Vagina (tissue), 2 donors: ENCODE results near the gene THSD7B. TPM values are rescaled to one million over a fixed set of nuclear protein-coding genes. Genes with fewer than 3 reads are reported as not detected.

Experiments
- DNase-seq, 2 donors: peaks; one replicate each; pipeline ENCODE4 v3.0.0-alpha.2; 2017; ENCODE audit errors: extremely low spot score in 2 of 2
- H3K27ac ChIP-seq: fragments of 200-600 bp; sonication (generic); one replicate; pipeline ENCODE4 v1.5.1; 2019
- H3K27me3 ChIP-seq: fragments of 200-600 bp; sonication (generic); one replicate; pipeline ENCODE4 v1.5.1; 2019
- H3K36me3 ChIP-seq, 2 donors: fragments of 200-600 bp; sonication (generic); one replicate each; pipeline ENCODE4 v1.5.1; 2017 to 2019
- H3K4me1 ChIP-seq: fragments of 200-600 bp; sonication (generic); one replicate; pipeline ENCODE4 v1.5.1; 2019
- H3K4me3 ChIP-seq, 2 donors: fragments of 200-600 bp; sonication (generic); 1 replicate in 1 of 2; 2 replicates in 1 of 2; pipeline ENCODE4 v1.5.1; 2016 to 2019
- H3K9me3 ChIP-seq: fragments of 200-600 bp; sonication (generic); one replicate; pipeline ENCODE4 v1.5.1; 2019
- CTCF ChIP-seq, 3 experiments: fragments of 450-650 bp in 2 of 3; fragments of 200-600 bp in 1 of 3; sonication (generic) in 1 of 3; IDR thresholded peaks; one replicate each; pipeline ENCODE4 v1.5.1; 2017 to 2019; ENCODE audit warnings: antibody characterized with exemption in 3 of 3, mild to moderate bottlenecking in 2 of 3, moderate library complexity in 2 of 3
- POLR2A ChIP-seq, 2 donors: fragments of 450-650 bp; IDR thresholded peaks; one replicate each; pipeline ENCODE4 v1.6.1; 2017; ENCODE audit warnings: antibody characterized with exemption in 2 of 2, mild to moderate bottlenecking in 2 of 2, moderate library complexity in 2 of 2
- POLR2AphosphoS5 ChIP-seq, 2 donors: sonication (generic); formaldehyde crosslinking; IDR thresholded peaks; one replicate each; pipeline ENCODE4 v1.9.0; 2017; ENCODE audit warnings: antibody characterized with exemption in 2 of 2, mild to moderate bottlenecking in 2 of 2, low read depth in 1 of 2; ENCODE audit not compliant: insufficient read depth in 1 of 2
- intact Hi-C: fragments of 100-400 bp; cut with DNase I; formaldehyde crosslinking; loops from one replicate; pipeline ENCODE4 v1.15.1; 2023
- total RNA-seq: library from RNA; depleted of rRNA; stranded (reverse); fragments of >200 nt; gene quantifications from one replicate; pipeline ENCODE4 v1.2.3, GENCODE V29; 2016

THSD7B gene
- total RNA-seq, 1 donor from 2014 or later = 0.49 TPM

GRCh38 chr2:137291836-137292570, 526.7 kb downstream of the THSD7B start:
- H3K36me3 ChIP-seq = no peaks in the 10 kb centered on the region
- TF ChIP-seq CTCF (IDR thresholded peaks at IDR 0.05) = no peak
- TF ChIP-seq POLR2AphosphoS5 (IDR thresholded peaks at IDR 0.05; ENCODE audit: insufficient read depth in 1 of 2, low read depth in 1 of 2) = no peak
- no peak for TF ChIP-seq POLR2A (IDR thresholded peaks at IDR 0.05)
- H3K27ac ChIP-seq = no peak overlapping the region
- no peak for DNase-seq
- no peak overlapping the region for H3K4me3 ChIP-seq
- no peaks in the 10 kb centered on the region for H3K4me1 ChIP-seq
- intact Hi-C loops = no loop called here
- H3K27me3 ChIP-seq = no peaks in the 10 kb centered on the region
- H3K9me3 ChIP-seq = no peaks in the 10 kb centered on the region

- no peaks in the 10 kb centered on the region for H3K36me3 ChIP-seq
- TF ChIP-seq POLR2AphosphoS5 (IDR thresholded peaks at IDR 0.05; ENCODE audit: insufficient read depth in 1 of 2, low read depth in 1 of 2) (no peak), CTCF (IDR thresholded peaks at IDR 0.05) (no peak), POLR2A (IDR thresholded peaks at IDR 0.05) (no peak)
- no peak for DNase-seq
- H3K9me3 ChIP-seq = no peaks in the 10 kb centered on the region
- no peak overlapping the region for H3K4me3 ChIP-seq
- no peaks in the 10 kb centered on the region for H3K4me1 ChIP-seq
- intact Hi-C loops = no loop called here
- H3K27me3 ChIP-seq = no peaks in the 10 kb centered on the region
- no peak overlapping the region for H3K27ac ChIP-seq
Observed at GRCh38 chr2:137298377-137298776, 533.0 kb downstream of the THSD7B start.

- Histone ChIP-seq H3K9me3 (no peaks in the 10 kb centered on the region), H3K4me1 (no peaks in the 10 kb centered on the region), H3K4me3 (no peak overlapping the region), H3K27me3 (no peaks in the 10 kb centered on the region), H3K27ac (no peak overlapping the region), H3K36me3 (no peaks in the 10 kb centered on the region)
- DNase-seq = no peak
- intact Hi-C loops = no loop called here
- TF ChIP-seq POLR2A (IDR thresholded peaks at IDR 0.05) (no peak), POLR2AphosphoS5 (IDR thresholded peaks at IDR 0.05; ENCODE audit: insufficient read depth in 1 of 2, low read depth in 1 of 2) (no peak), CTCF (IDR thresholded peaks at IDR 0.05) (no peak)
Observed at GRCh38 chr2:137300987-137301386, 535.6 kb downstream of the THSD7B start.

- no peak for DNase-seq
- Histone ChIP-seq H3K4me1 (no peaks in the 10 kb centered on the region), H3K36me3 (no peaks in the 10 kb centered on the region), H3K9me3 (no peaks in the 10 kb centered on the region), H3K4me3 (no peak overlapping the region), H3K27ac (no peak overlapping the region), H3K27me3 (no peaks in the 10 kb centered on the region)
- intact Hi-C loops = no loop called here
- TF ChIP-seq POLR2AphosphoS5 (IDR thresholded peaks at IDR 0.05; ENCODE audit: insufficient read depth in 1 of 2, low read depth in 1 of 2) (no peak), POLR2A (IDR thresholded peaks at IDR 0.05) (no peak), CTCF (IDR thresholded peaks at IDR 0.05) (no peak)
Observed at GRCh38 chr2:137302957-137303356, 537.6 kb downstream of the THSD7B start.

- H3K4me3 ChIP-seq = no peak overlapping the region
- intact Hi-C loops = no loop called here
- no peak overlapping the region for H3K27ac ChIP-seq
- H3K27me3 ChIP-seq = no peaks in the 10 kb centered on the region
- no peak for DNase-seq
- no peaks in the 10 kb centered on the region for H3K9me3 ChIP-seq
- no peaks in the 10 kb centered on the region for H3K36me3 ChIP-seq
- TF ChIP-seq POLR2AphosphoS5 (IDR thresholded peaks at IDR 0.05; ENCODE audit: insufficient read depth in 1 of 2, low read depth in 1 of 2) = no peak
- TF ChIP-seq CTCF (IDR thresholded peaks at IDR 0.05) = no peak
- TF ChIP-seq POLR2A (IDR thresholded peaks at IDR 0.05) = no peak
- H3K4me1 ChIP-seq = no peaks in the 10 kb centered on the region
Observed at GRCh38 chr2:137316075-137316474, 550.7 kb downstream of the THSD7B start.
